Measurements from ENCODE around the gene C17orf78.
"Not testable (repeated sequence)": the region's sequence is repeated elsewhere in the genome, so short reads cannot be mapped to it uniquely, and the experiment has no call there.

The C17orf78 gene

GRCh38 chr17:37375706-37376105 is at the start of gene C17orf78:
C17orf78 (plus strand) TSS chr17:37375985; CDS start chr17:37376093, 108 bp downstream.
- DNase-seq (ENCODE audit: low spot score) = no peak

DNA sequence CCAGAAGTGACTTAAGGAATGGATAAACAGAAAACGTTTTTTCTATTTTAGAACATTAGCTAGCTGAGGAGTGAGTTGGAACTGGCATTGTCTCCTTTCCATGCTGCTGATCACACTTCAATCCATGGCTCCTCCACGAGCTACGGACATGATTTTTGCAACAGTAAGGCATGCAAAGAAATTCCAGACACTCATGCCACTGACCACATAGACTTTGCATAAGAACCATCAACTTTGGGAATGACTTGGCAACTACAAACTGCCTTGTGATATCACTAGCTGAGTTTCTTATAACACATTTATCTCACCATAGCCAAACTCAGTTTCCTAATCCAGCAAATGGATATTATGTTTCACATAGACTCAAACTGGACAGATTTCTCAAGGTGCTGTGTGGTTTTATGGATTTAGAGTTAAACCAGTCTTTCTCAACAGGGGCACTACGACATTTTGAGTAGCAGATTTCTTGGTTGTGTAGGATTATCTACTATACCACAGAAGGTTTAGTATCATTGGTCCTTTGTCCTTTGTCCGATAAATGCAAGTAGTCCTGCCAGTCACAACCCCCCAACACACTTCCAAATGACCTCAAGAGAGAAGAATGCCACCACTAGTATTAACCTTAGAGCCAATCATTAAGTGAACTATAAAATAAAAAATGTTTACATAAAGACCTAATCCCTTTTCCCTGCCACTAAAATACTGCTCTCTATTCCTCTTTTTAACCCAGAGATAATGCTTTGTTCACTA is 48.3 kb upstream of the C17orf78 start:
- no peak for DNase-seq (ENCODE audit: low spot score)

GRCh38 chr17:37338847-37339246 is 36.9 kb upstream of the C17orf78 start:
- DNase-seq (ENCODE audit: low spot score) = no peak

DNA sequence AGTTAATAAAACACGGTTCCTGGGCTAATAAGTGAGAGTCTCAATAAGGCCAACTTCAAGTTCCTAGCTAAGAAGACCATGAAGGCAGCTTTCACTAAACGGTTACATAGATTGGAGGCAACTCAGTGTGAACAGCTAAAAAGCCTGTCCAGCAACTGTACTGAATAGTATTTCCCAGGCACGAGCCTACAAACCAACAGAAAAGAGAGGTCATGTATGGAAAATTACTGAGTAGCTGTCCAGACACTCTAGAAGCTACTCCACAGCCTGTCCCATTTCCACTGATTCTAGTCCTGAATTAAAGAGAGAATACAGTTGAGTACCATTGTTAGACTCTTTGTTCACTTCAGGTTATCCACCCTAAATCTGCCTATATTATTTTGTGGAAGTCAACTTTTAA is 36.5 kb upstream of the C17orf78 start:
- no peak for DNase-seq (ENCODE audit: low spot score)

DNA sequence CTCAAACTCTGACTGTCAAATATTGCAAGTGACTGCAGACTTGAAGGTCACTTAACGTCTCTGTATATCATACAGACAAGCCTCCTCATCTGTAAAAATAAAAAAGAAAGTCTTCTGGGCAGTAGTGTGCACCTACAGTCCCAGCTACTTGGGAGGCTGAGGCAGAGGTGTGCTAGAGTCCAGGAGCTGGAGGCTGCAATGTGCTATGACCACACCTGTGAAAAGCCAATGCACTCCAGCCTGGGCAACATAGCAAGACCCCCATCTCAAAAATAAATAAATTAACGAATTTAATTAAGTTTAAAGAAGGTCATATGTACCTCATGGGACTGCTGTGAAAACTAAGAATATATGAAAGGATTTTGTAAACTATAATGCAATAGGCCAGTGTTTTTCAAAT is 35.0 kb upstream of the C17orf78 start:
- no peak for DNase-seq (ENCODE audit: low spot score)

GRCh38 chr17:37342589-37342988 is 33.2 kb upstream of the C17orf78 start:
- DNase-seq (ENCODE audit: low spot score) = no peak

DNA sequence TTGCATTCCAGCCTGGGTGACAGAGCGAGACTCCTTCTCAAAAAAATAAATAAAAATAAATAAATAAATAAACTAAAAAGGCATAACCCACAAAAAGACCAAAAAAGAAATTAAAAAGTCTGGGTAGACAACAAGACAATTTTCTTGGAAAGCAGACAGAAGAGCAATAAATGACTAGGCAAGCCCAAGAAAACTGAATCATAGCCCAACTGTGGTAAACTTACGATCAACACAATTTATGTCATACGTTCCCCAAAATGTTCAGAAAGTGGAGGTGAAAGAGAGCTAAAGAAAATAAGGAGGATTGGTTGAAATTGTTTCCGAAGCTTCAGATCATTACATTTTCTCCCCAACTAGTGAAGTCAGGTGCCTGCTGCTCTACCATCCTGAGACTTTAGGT is 31.3 kb upstream of the C17orf78 start:
- DNase-seq (ENCODE audit: low spot score) = no peak

DNA sequence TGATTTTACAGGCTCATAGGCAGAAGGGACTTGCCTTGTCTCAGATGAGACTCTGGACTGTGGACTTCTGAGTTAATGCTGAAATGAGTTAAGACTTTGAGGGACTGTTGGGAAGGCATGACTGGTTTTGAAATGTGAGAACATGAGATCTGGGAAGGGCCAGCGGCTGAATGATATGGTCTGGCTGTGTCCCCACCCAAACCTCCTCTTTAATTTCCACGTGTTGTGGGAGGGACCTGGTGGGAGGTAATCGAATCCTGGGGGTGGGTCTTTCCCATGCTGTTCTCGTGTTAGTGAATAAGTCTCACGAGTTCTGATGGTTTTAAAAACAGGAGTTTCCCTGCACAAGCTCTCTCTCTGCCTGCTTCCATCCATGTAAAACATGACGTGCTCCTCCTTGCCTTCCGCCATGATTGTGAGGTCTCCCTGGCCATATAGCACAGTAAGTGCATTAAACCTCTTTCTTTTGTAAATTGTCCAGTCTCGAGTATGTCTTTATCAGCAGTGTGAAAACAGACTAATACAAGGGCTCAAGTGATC is 28.9 kb upstream of the C17orf78 start:
- DNase-seq (ENCODE audit: low spot score) = not testable (repeated sequence)

GRCh38 chr17:37356796-37357569 is 18.8 kb upstream of the C17orf78 start:
- DNase-seq (ENCODE audit: low spot score) = not testable (repeated sequence)

- DNase-seq (ENCODE audit: low spot score) = peak; percentile 50
These were observed 17.5 kb upstream of the C17orf78 start for GRCh38 chr17:37358098-37358829.

- peak; percentile 93 for DNase-seq (ENCODE audit: low spot score)
These were observed 16.7 kb upstream of the C17orf78 start for GRCh38 chr17:37358830-37359681.

DNA sequence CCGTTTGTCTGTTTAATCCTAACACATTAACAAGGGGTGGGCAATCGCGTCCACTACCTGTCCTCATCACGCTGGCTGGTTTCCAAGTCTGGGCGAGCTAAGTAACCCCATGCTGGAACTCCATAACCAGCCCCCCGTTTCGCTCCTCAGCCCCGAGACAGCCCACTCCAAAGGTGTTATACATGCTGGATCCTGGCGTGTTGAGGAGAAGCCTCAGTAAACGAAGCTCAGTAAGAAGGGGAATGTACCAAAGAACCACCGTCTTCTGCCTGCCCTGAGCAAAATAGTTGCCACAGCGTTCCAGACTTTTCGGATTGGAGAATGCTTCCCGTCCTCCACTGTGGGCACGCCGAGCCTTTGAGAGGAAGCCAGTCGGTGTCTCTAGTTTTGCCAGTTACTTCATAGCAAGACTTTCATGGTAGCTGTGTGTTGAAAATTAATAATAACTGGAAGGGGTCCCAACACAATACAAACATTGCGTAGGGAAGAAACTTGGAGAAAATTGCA is 16.1 kb upstream of the C17orf78 start:
- no peak for DNase-seq (ENCODE audit: low spot score)

DNA sequence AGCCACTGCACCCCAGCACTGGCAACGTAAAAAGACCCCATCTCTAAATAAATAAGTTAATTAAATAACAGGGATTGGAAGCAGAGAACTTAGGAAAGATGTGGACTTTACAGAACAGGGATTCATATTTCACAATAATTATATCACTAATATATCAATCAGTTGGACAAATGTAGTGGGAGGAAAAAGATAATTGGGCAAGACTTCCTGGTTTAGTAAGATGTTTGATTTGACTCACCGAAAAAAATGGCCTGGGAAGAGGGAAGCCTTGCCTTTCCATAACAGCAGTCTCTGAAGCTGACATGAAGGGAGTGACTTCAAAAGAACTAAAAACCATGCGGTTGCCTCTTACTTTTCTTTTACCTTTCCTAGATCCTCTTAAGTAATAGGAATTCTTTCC is 15.2 kb upstream of the C17orf78 start:
- DNase-seq (ENCODE audit: low spot score) = no peak

- no peak for DNase-seq (ENCODE audit: low spot score)
These were observed 14.2 kb upstream of the C17orf78 start for GRCh38 chr17:37361543-37361942.

GRCh38 chr17:37365589-37365988 is 10.2 kb upstream of the C17orf78 start:
- DNase-seq (ENCODE audit: low spot score) = no peak

DNA sequence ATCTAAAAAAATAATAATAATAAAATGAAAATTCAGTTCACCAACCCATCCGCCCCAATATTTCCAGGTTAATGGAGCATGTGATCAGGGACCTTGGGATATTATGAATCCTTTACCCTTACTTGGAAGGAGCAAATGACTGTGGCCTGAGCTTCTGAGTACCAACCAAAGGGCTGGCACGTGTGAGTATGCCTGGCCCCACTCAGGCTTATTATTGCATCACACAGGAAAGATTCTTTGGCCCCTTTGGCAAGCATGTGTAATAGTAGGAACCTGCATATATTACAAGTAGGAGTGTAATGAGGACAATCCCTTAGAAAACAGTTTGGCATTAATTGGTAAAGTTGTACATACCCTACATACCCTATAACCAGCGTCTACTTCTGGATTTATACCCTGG is 7.2 kb upstream of the C17orf78 start:
- no peak for DNase-seq (ENCODE audit: low spot score)

- DNase-seq (ENCODE audit: low spot score) = peak; percentile 80
These were observed 2.1 kb upstream of the C17orf78 start for GRCh38 chr17:37373530-37374159.

DNA sequence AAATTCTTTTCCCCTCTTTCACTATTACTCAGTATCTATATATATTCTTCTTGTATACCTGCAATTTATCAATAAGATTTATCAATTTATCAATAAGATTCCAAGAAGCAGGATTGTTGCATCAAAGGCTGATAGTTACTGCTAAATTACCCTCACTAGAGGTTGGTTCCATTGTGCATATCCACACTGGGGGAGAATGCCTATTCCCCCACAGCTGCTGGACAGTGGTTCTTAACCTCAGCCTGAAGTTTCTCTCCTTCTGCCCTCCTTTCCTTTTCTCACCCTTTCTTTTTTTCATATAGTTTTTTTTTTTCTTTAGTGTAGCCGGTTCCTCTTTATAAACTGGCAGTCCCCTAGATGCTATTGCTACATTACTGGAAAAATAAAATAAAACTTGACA is 6.3 kb downstream of the C17orf78 start:
- DNase-seq (ENCODE audit: low spot score) = no peak

DNA sequence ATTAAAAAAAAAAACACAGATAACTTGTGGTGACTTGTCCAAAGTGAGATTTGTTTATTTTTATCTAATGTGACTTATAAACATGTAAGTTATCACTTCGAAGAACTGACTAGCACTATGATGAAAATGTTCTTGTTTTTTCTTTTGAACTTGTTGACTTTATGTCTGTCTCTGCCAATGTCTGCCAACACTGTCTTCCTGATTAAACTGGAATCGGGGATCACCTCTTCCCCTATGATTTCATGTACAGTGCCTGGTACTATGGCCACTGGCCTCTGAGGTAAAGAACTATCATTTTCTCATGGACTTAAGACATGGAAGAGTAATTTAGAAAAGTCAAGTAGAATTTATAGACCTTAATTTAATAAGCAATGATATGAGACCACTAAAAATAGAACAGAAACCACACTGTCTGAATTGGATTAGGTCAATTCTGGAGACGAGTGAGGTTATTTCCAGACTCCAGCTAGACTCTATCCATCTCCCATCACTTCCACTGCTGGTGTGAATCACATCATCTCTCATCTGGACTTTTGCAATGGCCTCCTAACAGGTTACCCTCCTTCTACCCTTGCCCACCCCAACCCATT is 8.9 kb downstream of the C17orf78 start:
- no peak for DNase-seq (ENCODE audit: low spot score)

GRCh38 chr17:37385474-37385990 is 9.7 kb downstream of the C17orf78 start:
- no peak for DNase-seq (ENCODE audit: low spot score)
